HG02938 (cell line): ENCODE measurements around the gene CTSC.

Source experiments
- ATAC-seq: cut with Tn5 transposase; IDR thresholded peaks from one replicate; pipeline ENCODE4 v1.9.1; 2021; ENCODE audit warnings: mild to moderate bottlenecking, moderate library complexity; ENCODE audit not compliant: unreplicated experiment

CTSC gene

GRCh38 chr11:88320149-88320559 lies 17.4 kb downstream of the CTSC start:
- no peak for ATAC-seq

DNA sequence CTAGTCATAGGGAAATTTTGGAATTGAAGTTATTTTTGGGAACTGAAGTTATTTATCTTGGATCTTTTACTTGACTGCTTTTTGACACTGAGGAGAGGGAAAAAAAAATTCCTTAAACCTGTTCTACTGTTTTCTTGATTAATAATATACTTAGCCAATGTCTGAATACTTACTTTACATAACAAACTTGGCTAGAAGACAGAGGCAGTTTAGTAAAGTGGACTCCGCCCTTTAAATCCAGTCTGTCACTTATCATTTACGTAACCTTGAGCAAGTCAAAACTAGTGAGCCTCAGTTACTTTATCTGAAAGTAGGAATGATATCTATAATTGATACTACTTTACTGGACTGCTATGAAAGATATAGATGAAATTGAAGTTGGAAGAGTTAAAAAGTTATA lies 19.5 kb downstream of the CTSC start:
- no peak for ATAC-seq

DNA sequence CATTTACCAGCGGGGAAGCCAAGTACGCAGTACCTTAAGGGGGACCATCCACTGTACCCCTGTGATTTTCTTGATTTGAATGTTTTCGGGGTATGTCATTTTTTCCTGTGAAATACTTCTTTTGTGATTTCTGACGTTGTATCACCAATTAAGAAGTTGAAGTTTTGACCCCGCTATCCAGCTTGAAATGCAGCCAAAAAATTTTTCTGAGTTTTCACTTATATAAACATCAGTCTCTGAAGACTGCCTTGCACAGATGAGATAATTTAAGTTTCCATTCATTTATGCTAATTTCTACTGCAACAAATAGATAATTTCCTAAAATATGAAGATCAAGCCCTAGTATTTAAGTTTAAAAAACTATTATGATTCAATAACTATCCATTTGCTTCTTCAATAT lies 20.0 kb downstream of the CTSC start:
- ATAC-seq = no peak

GRCh38 chr11:88315981-88316441 lies 21.5 kb downstream of the CTSC start:
- ATAC-seq = no peak

DNA sequence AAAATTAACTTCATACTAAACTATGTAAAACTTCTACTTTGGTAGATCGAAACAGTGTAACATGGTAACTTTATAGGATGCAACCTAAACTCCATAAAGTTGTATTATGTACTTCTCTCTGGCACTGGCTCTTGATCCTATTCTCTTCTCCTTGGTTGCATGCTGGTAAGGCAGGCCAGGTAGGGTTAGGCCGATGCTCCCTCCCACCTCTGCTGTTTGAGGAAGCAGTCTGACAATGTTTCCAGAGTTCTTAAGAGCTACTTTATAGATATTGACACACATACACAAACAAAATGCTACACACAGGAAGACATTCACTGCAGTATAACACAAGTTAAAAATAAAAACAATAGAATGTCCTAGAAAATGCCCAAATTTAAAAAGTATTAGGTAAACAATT lies 22.5 kb downstream of the CTSC start:
- ATAC-seq = no peak

- no peak for ATAC-seq
Measured at GRCh38 chr11:88313441-88313840, 24.1 kb downstream of the CTSC start.

GRCh38 chr11:88312628-88313027 lies 24.9 kb downstream of the CTSC start:
- ATAC-seq = no peak

DNA sequence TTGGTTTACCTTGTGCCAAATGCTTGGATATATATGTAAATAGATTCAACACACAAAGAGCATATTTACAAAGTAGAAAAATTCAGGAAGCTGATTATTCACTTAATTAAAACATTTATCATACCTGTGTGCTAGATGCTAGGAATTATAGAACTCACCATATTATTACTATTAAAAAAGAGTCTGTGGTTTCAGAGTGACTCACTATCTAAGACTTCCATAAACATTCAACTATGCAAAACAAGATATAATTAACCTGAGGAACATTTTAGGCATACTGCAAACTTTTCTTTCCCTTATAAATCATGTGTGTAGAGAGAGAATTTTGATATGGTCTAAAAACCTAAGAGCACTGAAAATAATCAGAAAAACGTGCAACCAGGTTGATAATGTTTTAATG lies 27.3 kb downstream of the CTSC start:
- no peak for ATAC-seq

- no peak for ATAC-seq
Measured at GRCh38 chr11:88308576-88308975, 29.0 kb downstream of the CTSC start.

DNA sequence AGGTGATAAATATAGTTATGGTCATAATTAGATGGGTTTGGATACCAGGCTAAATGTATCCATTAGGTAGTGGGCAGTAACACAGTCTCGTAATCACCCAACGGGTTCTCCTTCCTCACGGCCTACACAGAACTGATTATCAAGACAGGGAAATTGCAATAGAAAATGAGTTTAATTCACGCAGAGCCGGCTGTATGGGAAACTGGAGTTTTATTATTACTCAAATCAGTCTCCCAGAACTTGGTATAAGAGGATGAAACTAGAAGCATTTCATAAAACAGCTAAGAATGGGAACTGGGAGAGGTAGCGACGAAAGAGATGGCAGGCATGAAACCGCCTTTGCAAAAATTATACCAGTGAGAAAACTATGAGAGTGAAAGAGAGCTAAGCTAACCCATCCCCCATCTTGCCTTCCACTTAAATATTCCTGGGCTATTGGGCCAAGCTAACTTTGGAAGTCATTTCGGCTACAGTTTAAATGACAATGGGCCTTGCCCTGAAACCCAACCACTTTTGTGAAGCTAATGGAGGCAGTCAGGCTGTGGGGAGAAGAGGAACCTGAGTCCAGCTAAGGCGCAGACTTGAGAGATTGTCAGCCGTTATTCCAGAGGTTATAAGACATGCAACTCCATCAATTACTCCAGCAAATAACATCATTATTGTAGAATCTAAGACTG lies 29.6 kb downstream of the CTSC start:
- peak; percentile 68 for ATAC-seq

DNA sequence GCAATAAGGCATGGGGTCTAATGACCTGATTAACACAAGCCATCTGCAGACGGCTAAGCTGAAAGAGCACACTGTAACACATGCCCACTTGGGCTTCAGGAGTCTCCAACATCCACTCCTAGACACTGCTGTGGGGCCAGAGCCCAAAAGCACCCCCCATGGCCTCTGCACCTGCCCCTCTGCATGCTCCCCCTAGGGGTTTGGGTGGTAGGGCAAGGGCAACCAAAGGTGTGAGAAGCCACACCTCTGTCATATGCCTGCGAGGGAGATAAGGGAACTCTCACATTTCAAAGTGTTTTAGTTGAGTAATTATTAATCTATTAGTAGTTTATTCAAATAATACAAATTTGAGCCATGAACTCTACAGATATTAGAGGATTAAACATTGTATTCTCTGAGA lies 30.8 kb downstream of the CTSC start:
- no peak for ATAC-seq

- no peak for ATAC-seq
Measured at GRCh38 chr11:88305430-88305829, 32.1 kb downstream of the CTSC start.

- no peak for ATAC-seq
Measured at GRCh38 chr11:88304352-88304751, 33.2 kb downstream of the CTSC start.

DNA sequence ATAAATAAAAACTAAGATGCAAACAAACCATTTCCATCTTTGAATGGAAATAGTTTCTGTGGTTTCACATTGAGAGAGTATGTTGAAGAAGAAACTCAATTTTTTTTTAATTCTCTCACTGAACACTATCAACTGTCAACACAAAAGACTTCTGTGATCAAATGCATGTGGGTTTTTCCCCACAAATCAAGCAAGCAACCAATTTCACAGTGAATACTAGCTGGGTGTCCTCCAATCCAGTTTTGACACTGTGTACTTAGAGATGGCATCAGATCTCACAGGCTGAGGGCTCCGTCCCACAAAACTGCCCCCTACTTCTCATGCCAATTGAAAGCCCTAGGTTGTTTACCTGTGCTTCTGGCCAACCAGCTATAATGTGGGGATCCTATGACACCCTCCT lies 34.5 kb downstream of the CTSC start:
- ATAC-seq = no peak

DNA sequence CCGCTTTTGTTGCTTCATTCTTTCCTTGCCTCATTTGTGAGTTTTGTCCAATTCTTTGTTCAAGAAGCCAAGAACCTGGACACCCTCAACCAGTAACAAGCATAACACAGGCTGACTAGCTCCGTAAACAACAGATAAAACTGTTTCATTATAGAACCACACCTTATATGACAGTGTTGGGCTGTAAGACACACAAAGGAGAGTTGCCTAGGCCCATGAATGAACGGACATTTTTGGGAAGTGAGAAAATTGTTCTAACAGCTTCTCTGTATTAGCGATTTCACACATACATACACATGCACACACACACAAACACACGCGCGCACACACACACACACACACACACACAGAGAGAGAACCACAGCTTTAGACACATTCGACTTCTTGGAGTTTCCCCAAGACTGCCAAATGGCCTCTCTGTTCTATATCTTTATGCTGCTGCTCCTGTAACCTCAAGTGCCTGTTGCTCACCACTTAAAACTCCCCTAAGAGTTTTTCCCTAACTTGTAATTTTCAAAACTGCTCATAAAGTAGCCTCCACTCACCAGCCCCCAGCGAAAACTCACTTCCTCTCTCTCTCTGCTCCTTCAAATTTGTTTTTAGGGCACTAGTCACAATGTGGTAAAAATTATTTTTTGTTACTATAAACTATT lies 35.9 kb downstream of the CTSC start:
- ATAC-seq = peak; percentile 43

DNA sequence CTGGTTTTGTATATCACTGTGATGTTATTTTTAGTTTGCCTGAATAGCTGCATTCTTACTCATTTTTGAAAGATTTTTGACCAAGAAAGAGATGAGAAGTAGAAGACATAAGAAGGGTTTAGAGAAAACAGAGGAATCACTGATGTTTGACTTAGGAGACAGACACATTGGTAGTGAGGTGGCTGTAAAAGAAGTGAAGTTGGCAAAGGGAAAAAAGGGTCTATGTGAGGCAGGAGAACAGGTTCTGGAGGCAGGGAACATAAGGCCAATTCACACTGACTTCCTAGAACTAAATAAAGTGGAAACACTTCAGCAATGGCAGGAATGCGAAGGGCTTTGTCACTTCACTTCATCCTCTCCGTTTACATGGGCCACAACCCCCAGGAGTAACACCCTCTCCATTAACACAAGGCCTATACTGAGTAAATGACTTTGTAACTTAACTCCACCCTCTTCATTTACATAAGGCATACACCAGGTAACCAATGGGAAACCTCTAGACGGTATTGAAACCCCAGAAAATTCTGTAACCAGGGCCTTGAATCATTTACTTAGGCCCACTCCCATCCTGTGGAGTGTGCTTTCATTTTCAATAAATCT lies 36.5 kb downstream of the CTSC start:
- ATAC-seq = peak; percentile 53

- ATAC-seq = no peak
Measured at GRCh38 chr11:88297863-88298262, 39.7 kb downstream of the CTSC start.

GRCh38 chr11:88297421-88297820 lies 40.1 kb downstream of the CTSC start:
- no peak for ATAC-seq

DNA sequence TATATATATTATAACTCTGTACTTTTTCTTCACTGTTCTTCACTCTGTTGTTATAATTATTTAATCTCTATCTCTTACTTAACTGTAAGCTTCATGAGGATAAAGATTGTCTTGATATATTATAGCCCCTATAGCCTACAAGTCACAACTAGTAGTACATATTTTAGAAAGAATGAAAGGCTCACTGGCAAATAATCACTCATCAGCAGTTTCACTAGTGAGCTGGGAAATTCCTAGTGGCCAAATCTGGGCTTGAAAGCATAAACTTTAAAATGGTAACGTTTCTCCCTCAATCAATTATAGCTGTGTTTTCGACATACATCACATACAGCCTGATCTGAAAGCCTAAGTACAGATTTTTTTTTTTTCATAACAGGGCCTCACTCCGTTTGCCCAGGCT lies 42.5 kb downstream of the CTSC start:
- no peak for ATAC-seq

- ATAC-seq = no peak
Measured at GRCh38 chr11:88293931-88294330, 43.6 kb downstream of the CTSC start.

GRCh38 chr11:88292171-88292843 lies 45.2 kb downstream of the CTSC start:
- ATAC-seq = no peak

DNA sequence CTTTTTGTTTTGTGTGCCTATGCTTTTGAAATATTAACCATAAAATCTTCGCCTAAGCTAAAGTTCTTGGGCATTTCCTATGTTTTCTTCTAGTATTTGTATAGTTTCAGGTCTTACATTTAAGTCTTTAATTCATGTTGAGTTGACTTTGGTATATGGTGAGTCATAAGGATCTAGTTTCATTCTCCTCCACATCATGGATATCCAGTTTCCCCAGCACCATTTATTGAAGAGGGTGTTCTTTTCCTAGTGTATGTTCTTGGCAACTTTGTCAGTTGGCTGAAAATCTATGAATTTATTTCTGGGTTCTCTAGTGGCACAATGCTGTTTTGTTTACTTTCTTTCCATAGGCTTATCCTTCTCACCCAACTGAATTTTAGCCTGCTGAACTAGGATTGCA lies 49.0 kb downstream of the CTSC start:
- no peak for ATAC-seq
